Neuronal stem cell (in vitro differentiated cells): ENCODE data around the gene NADSYN1.

Experiments
- DNase-seq: peaks from one replicate; pipeline ENCODE4 v3.0.0-alpha.2; 2013; ENCODE audit warnings: low spot score
- H2AFZ ChIP-seq: one replicate; pipeline ENCODE4 v1.6.1; 2013; ENCODE audit warnings: mild to moderate bottlenecking, low read length, inconsistent platforms
- H2AK5ac ChIP-seq: 2 replicates; pipeline ENCODE4 v1.6.1; 2013; ENCODE audit warnings: low read depth, mild to moderate bottlenecking, inconsistent platforms, low read length, moderate library complexity, mixed read lengths
- H2BK120ac ChIP-seq: 2 replicates; pipeline ENCODE4 v1.6.1; 2013; ENCODE audit warnings: low read depth, mild to moderate bottlenecking, inconsistent platforms, low read length, moderate library complexity, mixed read lengths
- H2BK12ac ChIP-seq: one replicate; pipeline ENCODE4 v1.6.1; 2013; ENCODE audit warnings: low read length, inconsistent platforms
- H2BK15ac ChIP-seq: 2 replicates; pipeline ENCODE4 v1.6.1; 2013; ENCODE audit warnings: mild to moderate bottlenecking, low read length, inconsistent platforms, mixed read lengths
- H2BK5ac ChIP-seq: one replicate; pipeline ENCODE4 v1.6.1; 2013; ENCODE audit warnings: inconsistent platforms, mild to moderate bottlenecking, low read length, moderate library complexity
- H3K14ac ChIP-seq: one replicate; pipeline ENCODE4 v1.6.1; 2013; ENCODE audit warnings: low read length, inconsistent platforms
- H3K18ac ChIP-seq: 2 replicates; pipeline ENCODE4 v1.6.1; 2013; ENCODE audit warnings: low read length, inconsistent platforms
- H3K23ac ChIP-seq: 2 replicates; pipeline ENCODE4 v1.6.1; 2013; ENCODE audit warnings: low read depth, mild to moderate bottlenecking, mixed read lengths, low read length, inconsistent platforms; ENCODE audit not compliant: poor library complexity
- H3K27ac ChIP-seq: replicated peaks from 3 replicates; pipeline ENCODE4 v1.5.1; 2013; ENCODE audit warnings: low read length, inconsistent platforms
- H3K27me3 ChIP-seq, 3 experiments: 2 replicates each; pipeline ENCODE4 v1.6.1; 2013; ENCODE audit warnings: low read length in 3 of 3, mild to moderate bottlenecking in 2 of 3, inconsistent platforms in 1 of 3, low read depth in 1 of 3, mixed read lengths in 1 of 3, moderate library complexity in 1 of 3; ENCODE audit not compliant: control insufficient read depth in 3 of 3, insufficient read depth in 3 of 3
- H3K36me3 ChIP-seq, 2 donors: replicated peaks in 1 of 2; 2 replicates each; pipeline ENCODE4 v1.6.1; 2013; ENCODE audit warnings: low read length in 2 of 2; ENCODE audit not compliant: control insufficient read depth in 2 of 2, insufficient read depth in 2 of 2
- H3K4ac ChIP-seq: 2 replicates; pipeline ENCODE4 v1.6.1; 2013; ENCODE audit warnings: inconsistent platforms, mild to moderate bottlenecking, low read length, moderate library complexity
- H3K4me1 ChIP-seq, 2 donors: 1 replicate in 1 of 2; 2 replicates in 1 of 2; pipeline ENCODE4 v1.6.1; 2013; ENCODE audit warnings: low read length in 2 of 2, low read depth in 1 of 2; ENCODE audit not compliant: control insufficient read depth in 2 of 2, insufficient read depth in 1 of 2
- H3K4me2 ChIP-seq: one replicate; pipeline ENCODE4 v1.6.1; 2013; ENCODE audit warnings: mild to moderate bottlenecking, low read length, inconsistent platforms; ENCODE audit not compliant: insufficient read depth, poor library complexity, severe bottlenecking
- H3K4me3 ChIP-seq, 2 donors: 2 replicates each; pipeline ENCODE4 v1.5.1; 2013; ENCODE audit warnings: low read length in 2 of 2, mild to moderate bottlenecking in 2 of 2, inconsistent platforms in 1 of 2, moderate library complexity in 1 of 2
- H3K79me1 ChIP-seq: one replicate; pipeline ENCODE4 v1.6.1; 2013; ENCODE audit warnings: low read depth, mild to moderate bottlenecking, inconsistent platforms, low read length, moderate library complexity
- H3K9ac ChIP-seq: one replicate; pipeline ENCODE4 v1.6.1; 2013; ENCODE audit warnings: mild to moderate bottlenecking, low read depth, low read length, inconsistent platforms; ENCODE audit not compliant: poor library complexity
- H3K9me3 ChIP-seq, 2 donors: replicated peaks in 1 of 2; 2 replicates each; pipeline versions ENCODE3 to v1.6.1; 2013; ENCODE audit warnings: low read length in 2 of 2, mild to moderate bottlenecking in 2 of 2, inconsistent platforms in 1 of 2, low read depth in 1 of 2, mixed read lengths in 1 of 2, moderate library complexity in 1 of 2; ENCODE audit not compliant: control insufficient read depth in 2 of 2, insufficient read depth in 1 of 2
- H4K8ac ChIP-seq: one replicate; pipeline ENCODE4 v1.6.1; 2013; ENCODE audit warnings: low read depth, mild to moderate bottlenecking, inconsistent platforms, low read length, moderate library complexity
- H4K91ac ChIP-seq: one replicate; pipeline ENCODE4 v1.6.1; 2013; ENCODE audit warnings: low read length, low read depth, mild to moderate bottlenecking, inconsistent platforms; ENCODE audit not compliant: poor library complexity
- WGBS, 2 donors: extraction: QIAGEN DNeasy Blood & Tissue Kit; methylation state at CpG; one replicate each; pipeline ENCODE4 v1.1.7; 2013; ENCODE audit warnings: missing lambda C conversion rate in 2 of 2, mixed read lengths in 1 of 2; ENCODE audit not compliant: insufficient read length in 2 of 2, insufficient replicate concordance in 1 of 2; ENCODE audit errors: extremely low coverage in 2 of 2; 5-methylcytosine and 5-hydroxymethylcytosine counted together

The NADSYN1 gene

DNA sequence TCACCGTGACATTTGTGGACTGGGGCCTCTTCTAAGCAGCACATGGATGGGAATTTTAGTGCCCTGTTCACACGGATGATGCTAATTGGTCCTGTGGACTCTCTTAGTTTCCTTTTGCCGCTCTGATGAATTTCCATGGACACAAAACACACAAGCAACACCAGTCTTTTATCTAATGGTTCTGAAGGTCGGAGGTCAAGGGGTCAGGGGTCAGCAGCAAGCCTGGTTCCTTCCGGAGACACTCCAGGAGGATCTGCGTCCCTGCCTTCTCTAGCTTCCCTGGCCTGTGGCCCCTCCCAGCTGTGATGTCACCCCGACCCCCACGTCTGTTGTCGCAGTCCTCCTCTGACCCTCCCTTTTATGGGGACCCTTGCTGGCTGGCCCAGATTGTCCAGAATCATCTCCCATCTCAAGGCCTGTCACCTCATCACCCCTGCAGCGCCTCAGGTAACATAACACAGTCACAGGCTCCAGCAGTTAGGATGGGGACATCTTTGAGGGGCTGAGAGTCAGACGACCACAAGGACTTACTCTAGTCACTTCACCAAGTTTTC lies 6.8 kb downstream of the NADSYN1 start:
- H3K27me3 ChIP-seq, result no peaks in the 10 kb centered on the region
- H3K79me1 ChIP-seq, result peaks cover 2% of the 10 kb centered on the region
- WGBS, 2 donors, result no CpG with 5 or more reads among the region's 11 CpGs
- H2BK120ac ChIP-seq, result no peak overlapping the region
- no peaks in the 10 kb centered on the region for H3K9me3 ChIP-seq
- no peak overlapping the region for H3K14ac ChIP-seq
- no peak overlapping the region for H3K23ac ChIP-seq
- no peak overlapping the region for H4K91ac ChIP-seq
- H3K9ac ChIP-seq, result no peak overlapping the region
- H3K4ac ChIP-seq, result no peak overlapping the region
- no peak overlapping the region for H3K4me2 ChIP-seq
- peaks cover 24 to 68% of the 10 kb centered on the region in 2 donors for H3K36me3 ChIP-seq
- H2BK12ac ChIP-seq, result no peak overlapping the region
- H3K18ac ChIP-seq, result no peak overlapping the region
- no peak overlapping the region for H2BK15ac ChIP-seq
- H2BK5ac ChIP-seq, result no peak overlapping the region
- no peak for DNase-seq
- H2AFZ ChIP-seq, result no peak overlapping the region
- no peak overlapping the region for H4K8ac ChIP-seq
- H3K4me3 ChIP-seq, result no peak overlapping the region
- peaks cover 8 to 9% of the 10 kb centered on the region in 2 donors for H3K4me1 ChIP-seq
- H2AK5ac ChIP-seq, result no peak overlapping the region
- no peak overlapping the region for H3K27ac ChIP-seq

DNA sequence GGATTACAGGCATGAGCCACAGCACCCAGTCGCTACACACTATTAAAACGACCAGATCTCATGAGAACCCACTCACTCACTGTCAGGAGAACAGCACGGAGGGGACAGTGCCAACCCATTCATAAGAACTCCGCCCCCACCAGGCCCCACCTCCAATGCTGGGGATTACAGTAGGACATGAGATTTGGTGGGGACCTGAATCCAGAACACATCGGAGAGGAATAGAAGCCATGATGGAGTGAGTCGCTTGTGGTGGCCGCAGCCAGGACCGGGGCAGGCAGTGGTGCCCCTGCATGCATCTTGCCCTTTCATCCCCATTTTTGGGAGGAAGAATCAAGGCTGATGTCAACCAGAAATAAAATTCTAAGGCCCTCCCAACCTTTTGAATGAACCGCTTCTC lies 8.7 kb downstream of the NADSYN1 start:
- peaks cover 21 to 56% of the 10 kb centered on the region in 2 donors for H3K36me3 ChIP-seq
- WGBS, 2 donors, result no CpG with 5 or more reads among the region's 9 CpGs

DNA sequence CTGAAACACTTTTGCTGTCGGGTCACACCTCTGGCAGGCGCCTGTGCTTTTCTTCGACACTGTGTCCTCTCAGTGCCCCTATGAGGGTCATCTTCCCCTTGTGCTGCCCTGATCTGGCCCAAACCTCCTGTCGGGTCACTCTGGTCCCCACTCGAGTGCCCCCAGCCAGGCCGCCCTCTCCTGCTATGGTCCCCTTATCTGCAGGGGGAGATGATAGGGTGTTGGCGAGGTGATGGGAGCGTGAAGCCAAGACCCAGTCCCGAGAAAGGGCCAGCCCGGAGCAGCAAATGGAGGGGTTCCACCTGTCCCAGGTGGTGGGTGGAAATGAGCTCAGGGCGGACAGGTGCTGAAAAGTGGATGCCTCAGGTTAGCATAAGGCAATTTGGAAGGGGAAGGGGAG lies 9.7 kb downstream of the NADSYN1 start:
- Histone ChIP-seq H3K4ac (no peak overlapping the region), H3K79me1 (peaks cover 2% of the 10 kb centered on the region), H3K9ac (no peak overlapping the region), H3K27ac (no peak overlapping the region), H3K27me3 (no peaks in the 10 kb centered on the region), H2AK5ac (no peak overlapping the region), H3K23ac (peak overlapping the region; percentile 48), H2AFZ (no peak overlapping the region), H3K4me2 (no peak overlapping the region), H3K36me3 (peaks cover 20 to 56% of the 10 kb centered on the region in 2 donors), H3K18ac (no peak overlapping the region), H2BK15ac (no peak overlapping the region), H3K4me3 (no peak overlapping the region), H4K91ac (no peak overlapping the region), H3K9me3 (no peaks in the 10 kb centered on the region), H4K8ac (no peak overlapping the region), H3K14ac (no peak overlapping the region), H2BK12ac (no peak overlapping the region), H3K4me1 (peaks cover 8 to 9% of the 10 kb centered on the region in 2 donors), H2BK5ac (no peak overlapping the region), H2BK120ac (no peak overlapping the region)
- no peak for DNase-seq
- WGBS, 2 donors, result no CpG with 5 or more reads among the region's 11 CpGs

More for the DNA sequence above, 8.7 kb downstream of the NADSYN1 start:
- Histone ChIP-seq H2BK5ac (no peak overlapping the region), H3K27me3 (no peaks in the 10 kb centered on the region), H3K4me3 (no peak overlapping the region), H4K91ac (no peak overlapping the region), H3K4me2 (no peak overlapping the region), H4K8ac (no peak overlapping the region), H3K23ac (no peak overlapping the region), H3K4me1 (peaks cover 8 to 9% of the 10 kb centered on the region in 2 donors), H3K4ac (no peak overlapping the region), H2AFZ (no peak overlapping the region), H3K18ac (no peak overlapping the region), H3K79me1 (peaks cover 2% of the 10 kb centered on the region), H2BK120ac (no peak overlapping the region), H3K27ac (no peak overlapping the region), H2BK15ac (no peak overlapping the region), H3K9ac (no peak overlapping the region), H2AK5ac (no peak overlapping the region), H3K9me3 (no peaks in the 10 kb centered on the region), H3K14ac (no peak overlapping the region), H2BK12ac (no peak overlapping the region)
- no peak for DNase-seq

DNA sequence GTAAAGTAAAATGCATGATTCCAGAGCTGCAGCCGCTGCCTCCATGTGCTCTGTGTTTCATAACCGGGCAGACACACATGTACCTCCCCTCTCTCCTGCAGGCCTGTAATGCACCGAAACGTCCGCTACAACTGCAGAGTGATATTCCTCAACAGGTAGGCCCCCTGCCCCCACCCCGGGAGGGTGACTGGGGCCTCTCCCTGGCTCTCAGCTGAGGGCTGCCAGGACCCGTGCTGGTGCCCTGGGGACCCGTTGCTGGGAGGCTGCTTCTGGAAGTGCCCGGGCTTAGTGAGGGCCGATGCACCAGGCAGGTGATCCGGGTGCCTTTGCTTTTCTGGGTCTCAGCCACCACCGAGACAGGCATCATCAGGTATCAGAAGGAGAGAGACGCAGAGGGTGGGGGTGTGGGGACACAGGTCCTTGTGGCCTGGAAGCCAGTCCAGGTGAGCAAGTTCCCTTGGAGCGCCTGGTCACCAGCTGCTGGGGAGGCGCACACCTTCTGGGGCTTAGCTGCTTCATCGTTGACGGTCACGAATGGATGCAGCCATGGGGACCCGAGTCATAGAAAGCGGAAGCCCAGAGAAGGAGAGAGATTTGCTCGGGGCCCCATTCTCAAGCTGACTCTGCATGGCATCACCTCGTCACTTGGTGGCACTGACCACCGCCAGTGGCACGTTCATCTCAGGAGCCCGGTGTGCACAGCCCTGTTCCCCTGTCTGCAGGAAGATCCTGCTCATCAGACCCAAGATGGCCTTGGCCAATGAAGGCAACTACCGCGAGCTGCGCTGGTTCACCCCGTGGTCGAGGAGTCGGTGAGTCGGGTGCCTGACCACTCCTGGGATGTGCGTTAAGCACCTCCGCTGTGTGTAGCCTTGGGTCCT lies 10.6 kb downstream of the NADSYN1 start:
- Histone ChIP-seq H3K4me1 (peaks cover 8 to 9% of the 10 kb centered on the region in 2 donors), H3K14ac (peak overlapping the region; percentile 28), H4K8ac (no peak overlapping the region), H2BK120ac (no peak overlapping the region), H3K79me1 (peaks cover 2% of the 10 kb centered on the region), H2BK15ac (no peak overlapping the region), H2BK5ac (no peak overlapping the region), H3K27ac (no peak overlapping the region), H3K36me3 (peaks cover 16 to 49% of the 10 kb centered on the region in 2 donors), H3K27me3 (no peaks in the 10 kb centered on the region), H2BK12ac (no peak overlapping the region), H2AFZ (no peak overlapping the region), H3K9ac (peak overlapping the region; percentile 60), H3K4me3 (no peak overlapping the region), H3K9me3 (no peaks in the 10 kb centered on the region), H3K4ac (no peak overlapping the region), H2AK5ac (no peak overlapping the region), H3K18ac (no peak overlapping the region), H3K4me2 (no peak overlapping the region), H4K91ac (no peak overlapping the region), H3K23ac (peak overlapping the region; percentile 48)
- DNase-seq, result no peak
- WGBS, 2 donors, result no CpG with 5 or more reads among the region's 34 CpGs
